ENCODE data around the gene GAREM2.

DNA sequence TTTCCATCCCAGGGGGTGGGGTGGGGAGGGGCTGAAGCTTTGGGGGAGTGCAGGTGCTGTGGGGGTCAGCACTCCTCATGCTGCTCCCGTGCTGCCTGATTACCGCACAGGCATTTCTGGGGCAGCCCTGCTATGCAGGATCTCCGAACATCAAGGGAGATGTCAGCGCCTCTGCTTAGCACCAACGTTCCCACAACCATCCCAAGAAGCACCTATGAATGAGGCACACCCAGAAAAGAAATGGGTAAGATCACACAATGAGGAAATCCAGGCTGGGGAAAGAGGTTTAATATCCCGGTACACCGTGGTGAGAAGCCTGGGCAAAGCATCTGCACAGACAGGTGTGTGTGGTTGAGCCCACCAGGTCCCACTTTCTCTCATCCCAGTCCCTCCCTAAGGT is 17.5 kb downstream of the GAREM2 start:
- TF ChIP-seq, protein P1, sequence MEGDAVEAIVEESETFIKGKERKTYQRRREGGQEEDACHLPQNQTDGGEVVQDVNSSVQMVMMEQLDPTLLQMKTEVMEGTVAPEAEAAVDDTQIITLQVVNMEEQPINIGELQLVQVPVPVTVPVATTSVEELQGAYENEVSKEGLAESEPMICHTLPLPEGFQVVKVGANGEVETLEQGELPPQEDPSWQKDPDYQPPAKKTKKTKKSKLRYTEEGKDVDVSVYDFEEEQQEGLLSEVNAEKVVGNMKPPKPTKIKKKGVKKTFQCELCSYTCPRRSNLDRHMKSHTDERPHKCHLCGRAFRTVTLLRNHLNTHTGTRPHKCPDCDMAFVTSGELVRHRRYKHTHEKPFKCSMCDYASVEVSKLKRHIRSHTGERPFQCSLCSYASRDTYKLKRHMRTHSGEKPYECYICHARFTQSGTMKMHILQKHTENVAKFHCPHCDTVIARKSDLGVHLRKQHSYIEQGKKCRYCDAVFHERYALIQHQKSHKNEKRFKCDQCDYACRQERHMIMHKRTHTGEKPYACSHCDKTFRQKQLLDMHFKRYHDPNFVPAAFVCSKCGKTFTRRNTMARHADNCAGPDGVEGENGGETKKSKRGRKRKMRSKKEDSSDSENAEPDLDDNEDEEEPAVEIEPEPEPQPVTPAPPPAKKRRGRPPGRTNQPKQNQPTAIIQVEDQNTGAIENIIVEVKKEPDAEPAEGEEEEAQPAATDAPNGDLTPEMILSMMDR (IDR thresholded peaks at IDR 0.05; ENCODE audit: insufficient read depth, low read depth, low read length) = no peak
- no peak for TF ChIP-seq EZH2 (IDR thresholded peaks at IDR 0.05; ENCODE audit: insufficient read depth, low read length)
